ENCODE results near the gene TPP2. TPM values are rescaled to one million over a fixed set of nuclear protein-coding genes. Genes with fewer than 3 reads are reported as not detected.

TPP2 gene
- total and polyA plus RNA-seq, 2 experiments from 2014 or later, result 15.0 to 47.3 TPM

DNA sequence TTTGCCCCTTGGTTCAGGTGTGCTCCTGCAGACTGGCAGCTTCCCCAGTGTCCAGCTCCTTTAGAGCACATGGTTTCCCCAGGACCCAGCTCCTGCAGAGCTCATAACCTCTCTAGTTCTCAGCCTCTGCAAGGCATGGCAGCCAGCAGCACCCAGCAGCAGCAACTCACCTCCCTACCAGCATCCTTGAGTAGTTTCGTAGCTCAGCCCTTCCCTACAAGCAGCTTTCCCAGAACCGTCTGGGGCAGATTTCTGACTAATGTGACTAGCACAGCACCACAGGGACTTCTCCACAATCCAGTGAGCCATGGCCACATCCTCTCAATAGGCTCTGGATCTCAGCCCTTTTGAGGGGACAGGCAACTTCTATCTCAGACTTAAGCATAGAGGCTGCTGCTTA is 112.2 kb downstream of the TPP2 start:
- Histone ChIP-seq H3K9me2 (replicated peaks; ENCODE audit: insufficient read depth) (no peaks in the 10 kb centered on the region), H3K4me3 (no peak overlapping the region), H4K20me1 (ENCODE audit: insufficient read depth, poor library complexity, severe bottlenecking) (no peaks in the 10 kb centered on the region), H3K9me3 (ENCODE audit: low read depth) (no peaks in the 10 kb centered on the region), H3K4me1 (ENCODE audit: insufficient read depth) (peaks cover 5% of the 10 kb centered on the region), H2AFZ (no peak overlapping the region), H3K79me2 (no peaks in the 10 kb centered on the region), H3K36me3 (replicated peaks; ENCODE audit: insufficient read depth, low read depth) (no peaks in the 10 kb centered on the region), H3K27ac (no peak overlapping the region), H3K27me3 (no peaks in the 10 kb centered on the region), H3K4me2 (no peak overlapping the region)
- TF ChIP-seq EZH2phosphoT487 (IDR thresholded peaks at IDR 0.05; ENCODE audit: low read depth, severe bottlenecking, unreplicated experiment), result no peak
- no peak for TF ChIP-seq EZH2 (IDR thresholded peaks at IDR 0.05; ENCODE audit: borderline replicate concordance)
- TF ChIP-seq, protein P1, sequence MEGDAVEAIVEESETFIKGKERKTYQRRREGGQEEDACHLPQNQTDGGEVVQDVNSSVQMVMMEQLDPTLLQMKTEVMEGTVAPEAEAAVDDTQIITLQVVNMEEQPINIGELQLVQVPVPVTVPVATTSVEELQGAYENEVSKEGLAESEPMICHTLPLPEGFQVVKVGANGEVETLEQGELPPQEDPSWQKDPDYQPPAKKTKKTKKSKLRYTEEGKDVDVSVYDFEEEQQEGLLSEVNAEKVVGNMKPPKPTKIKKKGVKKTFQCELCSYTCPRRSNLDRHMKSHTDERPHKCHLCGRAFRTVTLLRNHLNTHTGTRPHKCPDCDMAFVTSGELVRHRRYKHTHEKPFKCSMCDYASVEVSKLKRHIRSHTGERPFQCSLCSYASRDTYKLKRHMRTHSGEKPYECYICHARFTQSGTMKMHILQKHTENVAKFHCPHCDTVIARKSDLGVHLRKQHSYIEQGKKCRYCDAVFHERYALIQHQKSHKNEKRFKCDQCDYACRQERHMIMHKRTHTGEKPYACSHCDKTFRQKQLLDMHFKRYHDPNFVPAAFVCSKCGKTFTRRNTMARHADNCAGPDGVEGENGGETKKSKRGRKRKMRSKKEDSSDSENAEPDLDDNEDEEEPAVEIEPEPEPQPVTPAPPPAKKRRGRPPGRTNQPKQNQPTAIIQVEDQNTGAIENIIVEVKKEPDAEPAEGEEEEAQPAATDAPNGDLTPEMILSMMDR (IDR thresholded peaks at IDR 0.05; ENCODE audit: poor library complexity), result no peak
- WGBS (ENCODE audit: low lambda C conversion rate, missing lambda C conversion rate), result 92% methylated on average over 2 of the region's 2 CpGs
- DNase-seq (ENCODE audit: low spot score), result no peak

GRCh38 chr13:102709536-102709935 is 112.8 kb downstream of the TPP2 start:
- no peak overlapping the region for H3K27ac ChIP-seq
- H3K36me3 ChIP-seq (replicated peaks; ENCODE audit: insufficient read depth, low read depth), result no peaks in the 10 kb centered on the region
- H3K9me3 ChIP-seq (ENCODE audit: low read depth), result no peaks in the 10 kb centered on the region
- no peak overlapping the region for H3K4me2 ChIP-seq
- TF ChIP-seq, protein P1 (IDR thresholded peaks at IDR 0.05; ENCODE audit: poor library complexity), result no peak
- TF ChIP-seq EZH2 (IDR thresholded peaks at IDR 0.05; ENCODE audit: borderline replicate concordance) (no peak), EZH2phosphoT487 (IDR thresholded peaks at IDR 0.05; ENCODE audit: low read depth, severe bottlenecking, unreplicated experiment) (no peak)
- DNase-seq (ENCODE audit: low spot score), result no peak
- no peaks in the 10 kb centered on the region for H3K79me2 ChIP-seq
- H2AFZ ChIP-seq, result no peak overlapping the region
- H4K20me1 ChIP-seq (ENCODE audit: insufficient read depth, poor library complexity, severe bottlenecking), result no peaks in the 10 kb centered on the region
- peaks cover 5% of the 10 kb centered on the region for H3K4me1 ChIP-seq (ENCODE audit: insufficient read depth)
- H3K4me3 ChIP-seq, result no peak overlapping the region
- no peaks in the 10 kb centered on the region for H3K9me2 ChIP-seq (replicated peaks; ENCODE audit: insufficient read depth)
- no peaks in the 10 kb centered on the region for H3K27me3 ChIP-seq

DNA sequence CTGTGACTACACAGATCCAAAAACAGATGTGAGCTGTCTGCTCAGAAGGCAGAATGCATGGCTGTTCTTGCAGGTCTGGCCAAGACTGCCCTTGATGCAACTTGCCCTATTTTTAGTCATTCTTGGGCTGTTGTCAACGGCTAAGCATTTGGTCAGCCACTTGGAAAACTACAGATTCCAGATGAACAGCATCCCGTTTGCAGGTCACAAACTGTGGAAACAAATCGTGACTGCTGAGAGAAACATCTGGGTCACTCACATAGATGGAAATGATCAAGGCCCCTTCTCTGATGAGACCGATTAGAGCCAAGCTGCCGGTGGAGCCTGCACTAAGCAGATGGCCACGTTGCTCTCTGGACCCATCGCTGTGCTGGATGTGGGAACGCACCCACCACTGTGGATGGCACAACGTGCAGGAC is 113.5 kb downstream of the TPP2 start:
- 93% methylated on average over 9 of the region's 9 CpGs for WGBS (ENCODE audit: low lambda C conversion rate, missing lambda C conversion rate)
- Histone ChIP-seq H3K4me2 (no peak overlapping the region), H3K9me2 (replicated peaks; ENCODE audit: insufficient read depth) (no peaks in the 10 kb centered on the region), H3K36me3 (replicated peaks; ENCODE audit: insufficient read depth, low read depth) (no peaks in the 10 kb centered on the region), H4K20me1 (ENCODE audit: insufficient read depth, poor library complexity, severe bottlenecking) (no peaks in the 10 kb centered on the region), H3K4me3 (no peak overlapping the region), H3K79me2 (no peaks in the 10 kb centered on the region), H3K27me3 (no peaks in the 10 kb centered on the region), H3K27ac (no peak overlapping the region), H3K4me1 (ENCODE audit: insufficient read depth) (peaks cover 5% of the 10 kb centered on the region), H3K9me3 (ENCODE audit: low read depth) (no peaks in the 10 kb centered on the region), H2AFZ (no peak overlapping the region)
- TF ChIP-seq EZH2 (IDR thresholded peaks at IDR 0.05; ENCODE audit: borderline replicate concordance), result no peak
- TF ChIP-seq EZH2phosphoT487 (IDR thresholded peaks at IDR 0.05; ENCODE audit: low read depth, severe bottlenecking, unreplicated experiment), result no peak
- TF ChIP-seq, protein P1 (IDR thresholded peaks at IDR 0.05; ENCODE audit: poor library complexity), result no peak
- no peak for DNase-seq (ENCODE audit: low spot score)

GRCh38 chr13:102715447-102715846 is 118.7 kb downstream of the TPP2 start:
- no peak overlapping the region for H3K4me2 ChIP-seq
- H2AFZ ChIP-seq, result no peak overlapping the region
- no peaks in the 10 kb centered on the region for H3K27me3 ChIP-seq
- no peaks in the 10 kb centered on the region for H4K20me1 ChIP-seq (ENCODE audit: insufficient read depth, poor library complexity, severe bottlenecking)
- H3K27ac ChIP-seq, result no peak overlapping the region
- 57% methylated on average over 1 of the region's 1 CpG for WGBS (ENCODE audit: low lambda C conversion rate, missing lambda C conversion rate)
- H3K4me1 ChIP-seq (ENCODE audit: insufficient read depth), result no peaks in the 10 kb centered on the region
- no peaks in the 10 kb centered on the region for H3K9me3 ChIP-seq (ENCODE audit: low read depth)
- no peaks in the 10 kb centered on the region for H3K36me3 ChIP-seq (replicated peaks; ENCODE audit: insufficient read depth, low read depth)
- DNase-seq (ENCODE audit: low spot score), result no peak
- no peaks in the 10 kb centered on the region for H3K79me2 ChIP-seq
- no peaks in the 10 kb centered on the region for H3K9me2 ChIP-seq (replicated peaks; ENCODE audit: insufficient read depth)
- H3K4me3 ChIP-seq, result no peak overlapping the region
- TF ChIP-seq, protein P1 (IDR thresholded peaks at IDR 0.05; ENCODE audit: poor library complexity), result no peak
- no peak for TF ChIP-seq EZH2 (IDR thresholded peaks at IDR 0.05; ENCODE audit: borderline replicate concordance)
- TF ChIP-seq EZH2phosphoT487 (IDR thresholded peaks at IDR 0.05; ENCODE audit: low read depth, severe bottlenecking, unreplicated experiment), result no peak
